ENCODE data around the gene NES.

Gene NES

GRCh38 chr1:156704166-156704711 lies 27.0 kb upstream of the NES start:
- no peak for DNase-seq

GRCh38 chr1:156703741-156704140 lies 26.5 kb upstream of the NES start:
- DNase-seq, result no peak

GRCh38 chr1:156703336-156703735 lies 26.1 kb upstream of the NES start:
- DNase-seq, result no peak

- DNase-seq, result no peak
These were observed 23.7 kb upstream of the NES start for GRCh38 chr1:156700736-156701531.

- DNase-seq, result no peak
These were observed 21.8 kb upstream of the NES start for GRCh38 chr1:156698995-156699394.

GRCh38 chr1:156697481-156697880 lies 20.3 kb upstream of the NES start:
- no peak for DNase-seq

- DNase-seq, result no peak
These were observed 19.5 kb upstream of the NES start for GRCh38 chr1:156696755-156697154.

DNA sequence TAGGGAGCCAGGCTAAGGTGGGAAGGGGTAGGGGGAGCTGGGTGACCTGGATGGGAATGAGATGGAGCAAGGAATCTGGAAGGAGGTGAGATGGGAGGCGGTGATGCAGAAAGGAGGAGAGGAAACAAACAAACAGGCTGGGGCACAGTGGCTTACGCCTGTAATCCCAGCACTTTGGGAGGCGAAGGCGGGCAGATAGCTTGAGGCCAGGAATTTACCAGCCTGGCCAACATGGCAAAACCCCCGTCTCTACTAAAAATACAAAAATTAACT lies 17.4 kb upstream of the NES start:
- no peak for DNase-seq

DNA sequence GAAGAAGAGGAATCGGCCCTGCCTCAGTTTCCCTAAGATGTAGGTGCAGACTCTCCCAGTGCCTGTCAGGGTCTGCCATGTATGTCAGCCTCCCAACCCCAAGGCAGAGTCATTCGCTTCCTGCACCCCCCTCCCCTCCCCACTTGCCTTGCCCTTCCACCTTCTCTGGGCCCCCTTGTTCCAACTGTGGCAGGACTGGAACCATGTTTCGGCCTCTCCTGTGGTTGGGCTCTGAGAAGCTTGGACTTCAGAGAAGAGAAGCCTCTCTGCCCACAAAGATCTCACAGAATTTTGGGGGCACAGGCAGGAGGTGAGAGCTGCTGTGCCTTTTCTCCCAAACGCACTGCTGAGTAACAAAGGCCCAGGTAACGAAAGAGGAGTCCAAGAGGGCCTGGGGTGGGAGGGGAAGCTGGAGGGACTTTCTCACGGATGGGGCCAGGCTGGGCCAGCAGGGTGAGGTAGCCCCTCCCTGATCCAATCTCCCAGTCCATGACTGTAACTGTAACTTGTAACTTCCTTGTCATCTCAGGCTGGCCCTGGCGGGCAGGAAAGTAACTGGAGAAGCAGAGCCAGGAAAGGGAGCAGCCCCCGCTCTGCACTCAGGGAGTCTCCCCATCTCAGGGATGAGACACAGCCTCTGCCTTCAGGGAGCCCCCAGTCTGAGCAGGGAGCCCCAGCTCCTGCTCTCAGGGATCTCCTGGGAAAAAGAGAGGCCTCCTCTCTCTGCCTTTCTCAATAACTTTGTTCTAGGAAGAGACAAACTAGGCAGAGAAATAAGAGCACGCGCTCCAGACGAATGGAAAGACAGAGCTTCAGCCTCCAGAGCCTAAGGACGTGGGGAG lies 16.9 kb upstream of the NES start:
- DNase-seq, result no peak

- no peak for DNase-seq
These were observed 16.0 kb upstream of the NES start for GRCh38 chr1:156692925-156693847.

GRCh38 chr1:156692441-156692924 lies 15.3 kb upstream of the NES start:
- DNase-seq, result no peak

- no peak for DNase-seq
These were observed 14.6 kb upstream of the NES start for GRCh38 chr1:156691665-156692440.

GRCh38 chr1:156691191-156691590 lies 14.0 kb upstream of the NES start:
- DNase-seq, result no peak

DNA sequence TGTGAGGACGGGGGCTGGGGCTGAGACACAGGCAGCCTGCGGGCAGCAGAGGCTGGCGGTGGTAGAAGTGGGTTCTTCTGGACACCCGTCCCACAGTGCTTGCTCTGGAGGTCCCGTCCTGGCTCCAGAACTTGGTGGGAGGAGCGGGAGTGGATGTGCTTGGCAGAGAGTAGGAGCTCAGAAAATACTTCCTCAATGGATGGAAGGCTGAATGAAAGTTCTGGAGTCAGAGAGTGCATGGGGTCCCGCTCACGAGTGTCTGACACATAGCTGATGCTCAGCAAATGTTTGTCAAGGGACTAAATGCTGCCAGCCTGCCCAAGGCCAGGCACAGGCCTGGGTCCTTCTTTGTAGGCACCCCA lies 13.4 kb upstream of the NES start:
- no peak for DNase-seq

DNA sequence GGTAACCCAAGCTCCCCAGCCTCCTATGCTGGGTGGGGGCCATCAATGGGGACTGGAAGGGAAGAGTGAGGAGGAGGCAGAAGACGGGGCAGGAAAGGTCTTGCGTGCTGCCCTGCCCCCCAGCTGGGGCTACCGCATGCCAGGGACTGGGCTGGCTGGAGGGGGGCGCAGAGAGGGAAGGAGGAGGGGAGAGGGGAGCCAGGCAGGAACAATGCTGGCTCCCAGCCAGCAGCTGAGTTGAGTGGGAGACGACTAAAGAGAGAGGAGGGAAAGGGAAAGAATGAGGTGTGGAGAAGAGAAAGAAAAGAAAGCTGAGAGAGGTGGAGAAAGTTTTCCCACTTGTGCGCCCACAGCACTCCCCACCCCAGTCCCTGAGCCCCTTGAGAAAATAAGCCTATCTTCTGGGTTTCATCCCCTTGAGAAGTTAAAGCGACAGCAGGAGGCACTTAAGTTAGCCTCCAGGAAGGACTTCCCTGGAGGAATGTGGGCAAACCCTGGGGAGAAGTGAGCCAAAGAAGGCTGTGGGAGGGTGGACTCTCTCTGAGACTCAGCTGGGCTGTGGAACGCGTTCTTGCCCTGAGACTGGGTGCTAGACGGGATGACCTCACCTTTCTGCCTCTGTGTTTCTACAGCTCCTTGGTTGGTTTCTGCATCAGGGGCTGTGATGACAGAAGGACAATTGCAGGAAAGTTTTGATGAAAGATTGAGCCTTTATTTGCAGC lies 12.9 kb upstream of the NES start:
- no peak for DNase-seq

GRCh38 chr1:156689035-156689952 lies 12.1 kb upstream of the NES start:
- DNase-seq, result peak; percentile 78

GRCh38 chr1:156684227-156684782 lies 7.1 kb upstream of the NES start:
- DNase-seq, result no peak

- DNase-seq, result no peak
These were observed 5.1 kb upstream of the NES start for GRCh38 chr1:156682166-156682890.

Data from SHP77 treated with DMSO at 0.1 percent for 48 hours (cell line).